Measurements from ENCODE around the gene MUSTN1. TPM values are rescaled to one million over a fixed set of nuclear protein-coding genes. Genes with fewer than 3 reads are reported as not detected.

The MUSTN1 gene
- polyA plus RNA-seq, 1 donor (not counting 4 experiments of a cell fraction or from before 2014, with no cell fraction given): not detected

- Histone ChIP-seq H3K36me3 (ENCODE audit: control insufficient read depth in 2 of 2, extremely low read depth in 1 of 2, insufficient read depth in 2 of 2, low read length in 2 of 2) (no peaks in the 10 kb centered on the region), H3K4me1 (ENCODE audit: control insufficient read depth, extremely low read depth, insufficient read depth, low read length) (no peaks in the 10 kb centered on the region), H3K9me3 (ENCODE audit: control insufficient read depth, low read depth, low read length) (no peaks in the 10 kb centered on the region), H3K79me2 (ENCODE audit: control insufficient read depth, insufficient read depth, low read length) (no peaks in the 10 kb centered on the region), H3K4me2 (ENCODE audit: control insufficient read depth, extremely low read depth, insufficient read depth, low read depth, low read length) (no peak overlapping the region), H3K27ac (ENCODE audit: control insufficient read depth, insufficient read depth, low read length) (no peak overlapping the region), H3K4me3 (ENCODE audit: control insufficient read depth in 2 of 3, extremely low read depth in 1 of 3, insufficient read depth in 2 of 3, low read depth in 1 of 3, low read length in 3 of 3) (no peak overlapping the region), H3K9ac (ENCODE audit: control insufficient read depth, extremely low read depth, insufficient read depth, low read length) (no peak overlapping the region), H3K27me3 (ENCODE audit: control insufficient read depth, extremely low read depth, insufficient read depth, low read length) (no peaks in the 10 kb centered on the region), H4K20me1 (ENCODE audit: control insufficient read depth, extremely low read depth, insufficient read depth, low read length) (no peaks in the 10 kb centered on the region), H2AFZ (ENCODE audit: control insufficient read depth, low read length) (no peak overlapping the region), H3K9me1 (ENCODE audit: control insufficient read depth, extremely low read depth, insufficient read depth, low read length) (no peaks in the 10 kb centered on the region)
- no peak for FAIRE-seq
- TF ChIP-seq EZH2 (IDR thresholded peaks at IDR 0.05; ENCODE audit: low read length) (no peak), CTCF (optimal IDR thresholded peaks at IDR 0.05 in 1 of 3, IDR thresholded peaks at IDR 0.05 in 1 of 3, conservative IDR thresholded peaks at IDR 0.05 in 1 of 3; ENCODE audit: extremely low read depth in 1 of 3, insufficient read depth in 2 of 3, low read length in 3 of 3) (no peak)
- dilution Hi-C loops (cut with MboI; ENCODE audit: extremely low pct_ligation_motif_present, low sequenced_read_pairs): no loop called here
- DNase-seq (ENCODE audit: low read depth, low spot score): no peak
These were observed 17.6 kb downstream of the MUSTN1 start for GRCh38 chr3:52817221-52817620.

- H2AFZ ChIP-seq (ENCODE audit: control insufficient read depth, low read length): no peak overlapping the region
- TF ChIP-seq CTCF (optimal IDR thresholded peaks at IDR 0.05 in 1 of 3, IDR thresholded peaks at IDR 0.05 in 1 of 3, conservative IDR thresholded peaks at IDR 0.05 in 1 of 3; ENCODE audit: extremely low read depth in 1 of 3, insufficient read depth in 2 of 3, low read length in 3 of 3): no peak
- no peak for TF ChIP-seq EZH2 (IDR thresholded peaks at IDR 0.05; ENCODE audit: low read length)
- no peak for FAIRE-seq
- no peaks in the 10 kb centered on the region for H4K20me1 ChIP-seq (ENCODE audit: control insufficient read depth, extremely low read depth, insufficient read depth, low read length)
- H3K4me1 ChIP-seq (ENCODE audit: control insufficient read depth, extremely low read depth, insufficient read depth, low read length): no peaks in the 10 kb centered on the region
- H3K4me2 ChIP-seq (ENCODE audit: control insufficient read depth, extremely low read depth, insufficient read depth, low read depth, low read length): no peak overlapping the region
- H3K27ac ChIP-seq (ENCODE audit: control insufficient read depth, insufficient read depth, low read length): no peak overlapping the region
- no peaks in the 10 kb centered on the region for H3K79me2 ChIP-seq (ENCODE audit: control insufficient read depth, insufficient read depth, low read length)
- H3K9me1 ChIP-seq (ENCODE audit: control insufficient read depth, extremely low read depth, insufficient read depth, low read length): no peaks in the 10 kb centered on the region
- no peaks in the 10 kb centered on the region for H3K9me3 ChIP-seq (ENCODE audit: control insufficient read depth, low read depth, low read length)
- no peaks in the 10 kb centered on the region for H3K36me3 ChIP-seq (ENCODE audit: control insufficient read depth in 2 of 2, extremely low read depth in 1 of 2, insufficient read depth in 2 of 2, low read length in 2 of 2)
- DNase-seq (ENCODE audit: low read depth, low spot score): no peak
- H3K4me3 ChIP-seq (ENCODE audit: control insufficient read depth in 2 of 3, extremely low read depth in 1 of 3, insufficient read depth in 2 of 3, low read depth in 1 of 3, low read length in 3 of 3): no peak overlapping the region
- dilution Hi-C loops (cut with MboI; ENCODE audit: extremely low pct_ligation_motif_present, low sequenced_read_pairs): no loop called here
- H3K27me3 ChIP-seq (ENCODE audit: control insufficient read depth, extremely low read depth, insufficient read depth, low read length): no peaks in the 10 kb centered on the region
- H3K9ac ChIP-seq (ENCODE audit: control insufficient read depth, extremely low read depth, insufficient read depth, low read length): no peak overlapping the region
These were observed 18.2 kb downstream of the MUSTN1 start for GRCh38 chr3:52816654-52817053.

Data from keratinocyte (primary cell).